SK-N-SH treated with all-trans-retinoic acid at 6 μM for 48 hours (cell line): ENCODE measurements around the gene NIPSNAP3A.

Experiments
- ATAC-seq: fragments of 200-7000 bp; cut with Tn5 transposase; 3 replicates; pipeline ENCODE4 v1.9.1; 2020; ENCODE audit warnings: mild to moderate bottlenecking, moderate library complexity
- ARNTL ChIP-seq: fragments of 450-650 bp; formaldehyde crosslinking; IDR thresholded peaks from 2 replicates; pipeline ENCODE4 v1.5.0; 2020; ENCODE audit warnings: low read depth, mild to moderate bottlenecking, moderate library complexity, borderline replicate concordance
- BACH2 ChIP-seq: fragments of 250-450 bp; sonication (Bioruptor Pico); IDR thresholded peaks from 2 replicates; pipeline ENCODE4 v1.9.0; 2021; ENCODE audit warnings: mild to moderate bottlenecking, borderline replicate concordance
- CREB5 ChIP-seq: fragments of 250-450 bp; sonication (Bioruptor Pico); IDR thresholded peaks from 2 replicates; pipeline ENCODE4 v1.5.1; 2020; ENCODE audit warnings: low read depth, mild to moderate bottlenecking, moderate library complexity
- CSRNP3 ChIP-seq: fragments of 250-450 bp; sonication (Bioruptor Pico); IDR thresholded peaks from 2 replicates; pipeline ENCODE4 v1.5.1; 2021; ENCODE audit warnings: mild to moderate bottlenecking, moderate library complexity
- ESRRG ChIP-seq: fragments of 250-450 bp; sonication (Bioruptor Pico); IDR thresholded peaks from 2 replicates; pipeline ENCODE4 v1.6.1; 2021; ENCODE audit warnings: mild to moderate bottlenecking
- GLIS3 ChIP-seq: fragments of 250-450 bp; sonication (Bioruptor Pico); IDR thresholded peaks from 2 replicates; pipeline ENCODE4 v1.5.0; 2020; ENCODE audit warnings: mild to moderate bottlenecking, moderate library complexity
- ISL1 ChIP-seq: fragments of 250-450 bp; sonication (Bioruptor Pico); IDR thresholded peaks from 2 replicates; pipeline ENCODE4 v2.1.2; 2022; ENCODE audit warnings: mild to moderate bottlenecking, moderate library complexity
- OSR1 ChIP-seq: fragments of 250-450 bp; sonication (Bioruptor Pico); IDR thresholded peaks from 2 replicates; pipeline ENCODE4 v1.8.0; 2022; ENCODE audit warnings: moderate library complexity, mild to moderate bottlenecking, inconsistent platforms
- PATZ1 ChIP-seq: fragments of 250-450 bp; sonication (Bioruptor Pico); IDR thresholded peaks from 2 replicates; pipeline ENCODE4 v1.8.0; 2020; ENCODE audit warnings: mild to moderate bottlenecking, moderate library complexity, borderline replicate concordance
- PPARA ChIP-seq: fragments of 250-450 bp; sonication (Bioruptor Pico); IDR thresholded peaks from 2 replicates; pipeline ENCODE4 v1.5.0; 2020; ENCODE audit warnings: mild to moderate bottlenecking, borderline replicate concordance
- RARB ChIP-seq: fragments of 250-450 bp; sonication (Bioruptor Pico); IDR thresholded peaks from 2 replicates; pipeline ENCODE4 v1.8.0; 2021; ENCODE audit warnings: mild to moderate bottlenecking, moderate library complexity
- SNAI2 ChIP-seq: fragments of 250-450 bp; sonication (Bioruptor Pico); IDR thresholded peaks from 2 replicates; pipeline ENCODE4 v1.5.0; 2020; ENCODE audit warnings: mild to moderate bottlenecking, moderate library complexity
- TCF4 ChIP-seq: fragments of 250-450 bp; sonication (Bioruptor Pico); IDR thresholded peaks from 2 replicates; pipeline ENCODE4 v1.8.0; 2021; ENCODE audit warnings: mild to moderate bottlenecking, moderate library complexity, borderline replicate concordance
- TOX ChIP-seq: fragments of 250-450 bp; sonication (Bioruptor Pico); IDR thresholded peaks from 2 replicates; pipeline ENCODE4 v1.8.0; 2021; ENCODE audit warnings: mild to moderate bottlenecking, moderate library complexity, borderline replicate concordance
- TSHZ2 ChIP-seq: fragments of 250-450 bp; sonication (Bioruptor Pico); IDR thresholded peaks from 2 replicates; pipeline ENCODE4 v1.5.0; 2020; ENCODE audit warnings: mild to moderate bottlenecking, moderate library complexity
- ZFP3 ChIP-seq: fragments of 250-450 bp; sonication (Bioruptor Pico); IDR thresholded peaks from 2 replicates; pipeline ENCODE4 v1.5.0; 2020; ENCODE audit warnings: mild to moderate bottlenecking, moderate library complexity
- ZFP30 ChIP-seq: fragments of 450-650 bp; formaldehyde crosslinking; IDR thresholded peaks from 2 replicates; pipeline ENCODE4 v1.5.0; 2022; ENCODE audit warnings: mild to moderate bottlenecking, moderate library complexity
- ZNF565 ChIP-seq: fragments of 450-650 bp; formaldehyde crosslinking; conservative IDR thresholded peaks from 2 replicates; pipeline ENCODE4 v1.5.0; 2020; ENCODE audit warnings: low read depth, mild to moderate bottlenecking, moderate library complexity
- ZNF70 ChIP-seq: fragments of 450-650 bp; formaldehyde crosslinking; IDR thresholded peaks from 2 replicates; pipeline ENCODE4 v1.5.0; 2020; ENCODE audit warnings: mild to moderate bottlenecking, moderate library complexity
- ZNF8 ChIP-seq: fragments of 450-650 bp; formaldehyde crosslinking; IDR thresholded peaks from 2 replicates; pipeline ENCODE4 v1.5.0; 2020; ENCODE audit warnings: mild to moderate bottlenecking, moderate library complexity

The NIPSNAP3A gene

GRCh38 chr9:104747245-104747564 is 278 bp upstream of the NIPSNAP3A start:
- peak; percentile 64 for ATAC-seq
- TF ChIP-seq SNAI2 (CRISPR knock-in tag): no peak
- TF ChIP-seq ZNF565 (CRISPR knock-in tag): no peak
- TF ChIP-seq TCF4: no peak
- TF ChIP-seq ISL1 (CRISPR knock-in tag): no peak
- no peak for TF ChIP-seq ZFP3 (CRISPR knock-in tag)
- TF ChIP-seq ZFP30 (CRISPR knock-in tag): no peak
- TF ChIP-seq ARNTL (CRISPR knock-in tag): no peak
- TF ChIP-seq OSR1 (CRISPR knock-in tag): no peak
- no peak for TF ChIP-seq ZNF70 (CRISPR knock-in tag)
- no peak for TF ChIP-seq BACH2
- no peak for TF ChIP-seq CREB5
- no peak for TF ChIP-seq TSHZ2
- TF ChIP-seq CSRNP3 (CRISPR knock-in tag): no peak
- no peak for TF ChIP-seq ESRRG
- TF ChIP-seq GLIS3 (CRISPR knock-in tag): no peak
- TF ChIP-seq PATZ1 (CRISPR knock-in tag): no peak

GRCh38 chr9:104748359-104749031 is 1.0 kb downstream of the NIPSNAP3A start:
- TF ChIP-seq CREB5 (no peak), PATZ1 (CRISPR knock-in tag) (no peak), ZNF565 (CRISPR knock-in tag) (no peak), RARB (no peak), TOX (CRISPR knock-in tag) (no peak), ZNF8 (CRISPR knock-in tag) (no peak), PPARA (CRISPR knock-in tag) (no peak), ISL1 (CRISPR knock-in tag) (no peak), ZFP30 (CRISPR knock-in tag) (no peak)
- TF ChIP-seq, all 23 proteins: peak for 0
- ATAC-seq: peak; percentile 28
